ENCODE results near the gene PPP3R1. TPM values are rescaled to one million over a fixed set of nuclear protein-coding genes. Genes with fewer than 3 reads are reported as not detected.

PPP3R1 gene
- total RNA-seq, 2 experiments from 2014 or later, result 15.1 to 90.3 TPM

GRCh38 chr2:68135448-68136320, 116.6 kb downstream of the PPP3R1 start:
- ChIA-PET POLR2A (interaction anchor here (0.7 to 1.6 kb wide), 7 partner anchors 9 to 93 kb away, joined by 3 to 9 read pairs (median 4); no protein-coding TSS in a partner anchor), CTCF (ENCODE audit: unreplicated experiment) (no interaction called here)
- intact Hi-C loops (cut with micrococcal nuclease; ENCODE audit: unreplicated experiment), result no loop called here
- Histone ChIP-seq H3K9me2 (ENCODE audit: insufficient read depth, low read length) (no peaks in the 10 kb centered on the region), H3K79me2 (ENCODE audit: insufficient read depth, low read depth, low read length) (no peaks in the 10 kb centered on the region), H3K27ac (ENCODE audit: low read depth, low read length, poor library complexity, severe bottlenecking) (no peak overlapping the region), H3K36me3 (ENCODE audit: insufficient read depth, low read length) (peaks cover 71% of the 10 kb centered on the region), H2AFZ (ENCODE audit: low read length) (no peak overlapping the region), H3K9me3 (ENCODE audit: low read length) (no peaks in the 10 kb centered on the region), H3K4me1 (ENCODE audit: insufficient read depth, low read length, poor library complexity, severe bottlenecking) (no peaks in the 10 kb centered on the region), H3K4me3 (ENCODE audit: low read depth, low read length, poor library complexity, severe bottlenecking) (no peak overlapping the region), H3K4me2 (ENCODE audit: low read length) (no peak overlapping the region), H4K20me1 (ENCODE audit: insufficient read depth, low read length) (no peaks in the 10 kb centered on the region)
- no peak for TF ChIP-seq CTCF (conservative IDR thresholded peaks at IDR 0.05; ENCODE audit: low read length)
- TF ChIP-seq EZH2phosphoT487 (IDR thresholded peaks at IDR 0.05; ENCODE audit: borderline replicate concordance, low read depth, low read length), result no peak
- BruUV-seq (replicated peaks), result no TSS peak
- no peak for DNase-seq (ENCODE audit: low spot score)

GRCh38 chr2:68134554-68134953, 117.8 kb downstream of the PPP3R1 start:
- no peak for TF ChIP-seq EZH2phosphoT487 (IDR thresholded peaks at IDR 0.05; ENCODE audit: borderline replicate concordance, low read depth, low read length)
- TF ChIP-seq CTCF (conservative IDR thresholded peaks at IDR 0.05; ENCODE audit: low read length), result peak; percentile 30; the same call in 1 of the 2 replicates
- CTCF ChIA-PET (ENCODE audit: unreplicated experiment), result no interaction called here
- Histone ChIP-seq H3K9me3 (ENCODE audit: low read length) (no peaks in the 10 kb centered on the region), H2AFZ (ENCODE audit: low read length) (no peak overlapping the region), H3K4me2 (ENCODE audit: low read length) (no peak overlapping the region), H3K4me3 (ENCODE audit: low read depth, low read length, poor library complexity, severe bottlenecking) (no peak overlapping the region), H4K20me1 (ENCODE audit: insufficient read depth, low read length) (no peaks in the 10 kb centered on the region), H3K36me3 (ENCODE audit: insufficient read depth, low read length) (peaks cover 67% of the 10 kb centered on the region), H3K4me1 (ENCODE audit: insufficient read depth, low read length, poor library complexity, severe bottlenecking) (no peaks in the 10 kb centered on the region), H3K79me2 (ENCODE audit: insufficient read depth, low read depth, low read length) (no peaks in the 10 kb centered on the region), H3K27ac (ENCODE audit: low read depth, low read length, poor library complexity, severe bottlenecking) (no peak overlapping the region), H3K9me2 (ENCODE audit: insufficient read depth, low read length) (no peaks in the 10 kb centered on the region)
- POLR2A ChIA-PET, result interaction anchor here (0.6 to 1.1 kb wide), 4 partner anchors 10 to 790 kb away, joined by 3 to 4 read pairs (median 3); no protein-coding TSS in a partner anchor
- DNase-seq (ENCODE audit: low spot score), result no peak
- intact Hi-C loops (cut with micrococcal nuclease; ENCODE audit: unreplicated experiment), result no loop called here
- BruUV-seq (replicated peaks), result no TSS peak

- intact Hi-C loops (cut with micrococcal nuclease; ENCODE audit: unreplicated experiment), result no loop called here
- no TSS peak for BruUV-seq (replicated peaks)
- Histone ChIP-seq H3K36me3 (ENCODE audit: insufficient read depth, low read length) (peaks cover 67% of the 10 kb centered on the region), H3K9me2 (ENCODE audit: insufficient read depth, low read length) (no peaks in the 10 kb centered on the region), H3K79me2 (ENCODE audit: insufficient read depth, low read depth, low read length) (no peaks in the 10 kb centered on the region), H2AFZ (ENCODE audit: low read length) (no peak overlapping the region), H3K4me2 (ENCODE audit: low read length) (no peak overlapping the region), H3K27ac (ENCODE audit: low read depth, low read length, poor library complexity, severe bottlenecking) (no peak overlapping the region), H4K20me1 (ENCODE audit: insufficient read depth, low read length) (no peaks in the 10 kb centered on the region), H3K4me1 (ENCODE audit: insufficient read depth, low read length, poor library complexity, severe bottlenecking) (no peaks in the 10 kb centered on the region), H3K9me3 (ENCODE audit: low read length) (no peaks in the 10 kb centered on the region), H3K4me3 (ENCODE audit: low read depth, low read length, poor library complexity, severe bottlenecking) (no peak overlapping the region)
- POLR2A ChIA-PET, result interaction anchor here (0.6 to 0.8 kb wide), 3 partner anchors 10 to 158 kb away, joined by 3 to 4 read pairs (median 3); no protein-coding TSS in a partner anchor
- no peak for DNase-seq (ENCODE audit: low spot score)
- CTCF ChIA-PET (ENCODE audit: unreplicated experiment), result no interaction called here
- no peak for TF ChIP-seq EZH2phosphoT487 (IDR thresholded peaks at IDR 0.05; ENCODE audit: borderline replicate concordance, low read depth, low read length)
- no peak for TF ChIP-seq CTCF (conservative IDR thresholded peaks at IDR 0.05; ENCODE audit: low read length)
Measured at GRCh38 chr2:68134120-68134519, 118.2 kb downstream of the PPP3R1 start.
